ENCODE measurements around the gene SRGAP2C. TPM values are rescaled to one million over a fixed set of nuclear protein-coding genes. Genes with fewer than 3 reads are reported as not detected.
"Not testable (repeated sequence)": the region's sequence is repeated elsewhere in the genome, so short reads cannot be mapped to it uniquely, and the experiment has no call there.

Gene SRGAP2C
- total RNA-seq, 1 experiment from 2014 or later: 10.4 TPM

DNA sequence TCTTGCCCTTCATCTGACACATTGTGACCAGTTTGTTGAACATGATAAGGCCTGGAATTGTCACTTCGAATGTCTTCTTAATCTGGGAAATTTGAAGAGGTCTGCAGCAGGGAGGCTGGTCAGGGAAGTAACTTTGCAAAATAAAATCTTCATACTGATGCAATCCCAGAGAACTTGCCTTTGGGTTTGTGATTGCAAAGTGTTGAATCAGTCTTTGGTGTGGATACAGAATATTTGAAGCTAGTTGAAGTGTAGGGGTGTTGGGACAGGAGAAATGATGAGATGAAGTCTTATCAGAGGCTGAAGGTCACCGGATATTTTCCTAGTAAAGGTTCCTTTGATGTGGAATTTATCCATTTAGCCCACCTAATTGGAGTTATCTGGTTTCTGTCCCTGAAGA, 42.1 kb downstream of the SRGAP2C start:
- DNase-seq (ENCODE audit: low spot score): not testable (repeated sequence)

DNA sequence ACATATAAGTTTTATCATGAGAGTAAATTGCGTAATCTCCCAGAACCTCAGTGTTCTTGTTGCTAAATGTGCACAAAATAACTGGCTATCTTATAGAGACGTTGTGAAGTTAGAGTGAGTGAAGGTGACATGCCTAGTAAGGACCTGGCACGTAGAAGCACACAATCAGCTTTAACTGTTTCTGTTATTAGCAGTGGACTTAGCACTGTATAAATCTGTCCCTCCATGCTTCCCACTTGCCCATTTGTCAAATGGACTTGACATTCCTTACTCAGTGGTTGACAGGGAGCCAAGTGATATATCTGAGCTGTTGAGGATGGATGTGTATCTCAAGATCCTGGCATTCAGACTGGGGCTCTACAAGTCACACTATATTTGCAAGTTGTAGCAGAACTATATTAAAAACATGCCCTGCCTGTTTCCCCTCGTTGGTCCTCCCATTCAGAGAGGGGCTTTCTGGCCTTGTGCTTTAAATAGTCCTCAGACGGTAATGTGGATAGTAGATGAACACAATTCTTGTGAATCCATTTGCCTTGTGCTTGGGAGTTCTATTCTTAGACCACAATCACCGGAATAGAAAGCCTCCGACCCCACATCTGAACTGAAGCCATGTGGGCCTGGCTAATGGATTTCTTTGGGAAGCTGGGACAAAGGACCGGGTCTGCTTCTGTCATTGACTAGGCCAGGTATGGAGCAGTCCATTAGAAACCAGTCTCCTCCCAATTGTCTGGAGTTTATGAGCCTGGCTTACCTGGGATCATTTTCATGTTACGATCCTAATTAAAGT, 43.0 kb downstream of the SRGAP2C start:
- DNase-seq (ENCODE audit: low spot score): not testable (repeated sequence)

- not testable (repeated sequence) for DNase-seq (ENCODE audit: low spot score)
Observed at GRCh38 chr1:121230636-121231035, 45.9 kb downstream of the SRGAP2C start.

DNA sequence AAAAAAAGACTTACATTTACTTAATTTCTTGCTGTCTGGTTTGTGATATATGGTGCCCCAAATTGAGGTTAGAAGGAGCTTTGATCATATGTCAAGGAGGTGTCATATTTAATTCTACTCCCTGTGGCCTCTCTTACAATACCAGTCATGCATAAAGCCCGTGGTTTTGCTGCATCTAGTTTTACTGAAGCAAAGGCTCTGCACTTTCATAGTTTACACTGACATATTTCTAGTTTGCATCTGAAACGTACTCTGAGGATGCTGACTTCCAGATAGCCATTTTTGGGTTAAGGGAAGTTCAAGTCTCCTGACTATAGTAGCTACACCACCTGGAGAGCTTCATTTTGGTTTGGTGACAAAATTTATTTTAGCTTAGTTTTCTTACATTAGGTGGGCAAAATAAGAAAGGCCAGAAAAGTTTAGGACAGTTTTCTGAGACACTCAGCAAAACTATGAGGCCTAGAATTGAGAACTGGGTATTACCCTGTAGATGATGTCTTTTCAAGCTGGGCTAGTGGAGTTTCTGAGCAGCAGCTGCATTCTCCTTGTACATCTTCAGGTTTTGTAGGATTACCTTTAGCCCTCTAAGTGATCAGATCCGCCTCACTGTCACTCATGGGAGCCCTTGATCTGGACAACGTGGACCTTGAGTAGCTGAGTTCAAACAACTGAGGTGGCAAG, 47.8 kb downstream of the SRGAP2C start:
- not testable (repeated sequence) for DNase-seq (ENCODE audit: low spot score)

GRCh38 chr1:121234090-121234759, 49.5 kb downstream of the SRGAP2C start:
- DNase-seq (ENCODE audit: low spot score): not testable (repeated sequence)

GRCh38 chr1:121238384-121238783, 53.6 kb downstream of the SRGAP2C start:
- not testable (repeated sequence) for DNase-seq (ENCODE audit: low spot score)

GRCh38 chr1:121243913-121244312, 59.1 kb downstream of the SRGAP2C start:
- not testable (repeated sequence) for DNase-seq (ENCODE audit: low spot score)

DNA sequence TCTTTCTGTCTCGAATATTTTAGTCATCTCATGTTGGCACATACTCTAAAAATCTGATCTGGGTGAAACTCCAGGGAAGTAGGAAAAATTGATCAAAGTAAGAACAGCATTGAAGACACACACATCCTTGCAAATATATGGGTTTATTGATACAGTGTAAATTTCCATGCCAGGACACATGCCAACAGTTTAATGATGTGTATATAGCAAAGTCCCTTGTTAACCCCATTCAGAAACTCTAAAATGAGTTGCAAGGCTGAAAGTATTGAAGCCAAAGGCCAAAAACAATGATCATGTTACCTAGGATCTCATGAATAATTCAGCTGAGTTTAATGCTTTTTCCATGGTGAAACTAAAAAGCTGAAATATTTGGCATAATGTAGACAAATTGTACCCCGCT, 61.6 kb downstream of the SRGAP2C start:
- DNase-seq (ENCODE audit: low spot score): not testable (repeated sequence)

DNA sequence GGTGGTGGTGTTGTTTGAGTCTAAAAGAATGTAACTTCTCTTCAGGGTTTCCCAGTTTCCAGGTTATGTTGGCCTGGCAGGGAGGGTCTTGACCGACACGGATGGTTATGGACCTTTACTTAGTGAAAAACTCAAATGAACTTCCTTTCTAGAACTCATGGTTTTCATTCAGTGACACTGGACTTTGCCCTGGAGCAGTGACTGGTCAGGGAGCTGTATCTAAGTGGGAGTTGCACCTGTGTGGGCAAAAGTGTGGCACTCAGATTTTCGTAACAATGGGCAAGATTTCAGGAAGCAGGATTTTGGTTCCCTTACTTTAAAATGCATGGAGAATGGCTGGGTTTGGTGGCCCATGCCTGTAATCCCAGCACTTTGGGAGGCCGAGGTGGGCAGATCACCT, 67.9 kb downstream of the SRGAP2C start:
- not testable (repeated sequence) for DNase-seq (ENCODE audit: low spot score)

DNA sequence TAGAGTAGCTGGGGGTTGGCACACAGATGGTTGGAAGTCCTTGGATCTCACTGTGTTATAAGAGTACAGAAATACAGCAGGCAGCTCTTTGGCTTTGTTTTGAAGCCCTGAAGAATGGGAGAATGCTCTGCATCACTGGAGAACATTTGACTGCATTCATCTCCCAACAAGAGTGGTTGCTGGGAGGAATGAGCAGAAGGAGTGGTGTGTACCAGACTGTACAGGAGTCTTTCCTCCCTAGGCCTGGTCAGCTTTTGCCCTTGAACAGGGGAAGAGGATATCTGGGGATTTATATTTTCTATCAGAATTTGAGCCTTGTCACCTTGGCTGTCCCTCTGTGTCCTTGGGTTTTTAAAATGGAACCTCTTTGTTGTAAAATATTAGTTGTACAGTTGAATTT, 69.8 kb downstream of the SRGAP2C start:
- DNase-seq (ENCODE audit: low spot score): not testable (repeated sequence)

- not testable (repeated sequence) for DNase-seq (ENCODE audit: low spot score)
Observed at GRCh38 chr1:121257632-121258031, 72.9 kb downstream of the SRGAP2C start.

- DNase-seq (ENCODE audit: low spot score): not testable (repeated sequence)
Observed at GRCh38 chr1:121258134-121258533, 73.4 kb downstream of the SRGAP2C start.

GRCh38 chr1:121260205-121260604, 75.4 kb downstream of the SRGAP2C start:
- DNase-seq (ENCODE audit: low spot score): peak; percentile 1

GRCh38 chr1:121262163-121262562, 77.4 kb downstream of the SRGAP2C start:
- not testable (repeated sequence) for DNase-seq (ENCODE audit: low spot score)

DNA sequence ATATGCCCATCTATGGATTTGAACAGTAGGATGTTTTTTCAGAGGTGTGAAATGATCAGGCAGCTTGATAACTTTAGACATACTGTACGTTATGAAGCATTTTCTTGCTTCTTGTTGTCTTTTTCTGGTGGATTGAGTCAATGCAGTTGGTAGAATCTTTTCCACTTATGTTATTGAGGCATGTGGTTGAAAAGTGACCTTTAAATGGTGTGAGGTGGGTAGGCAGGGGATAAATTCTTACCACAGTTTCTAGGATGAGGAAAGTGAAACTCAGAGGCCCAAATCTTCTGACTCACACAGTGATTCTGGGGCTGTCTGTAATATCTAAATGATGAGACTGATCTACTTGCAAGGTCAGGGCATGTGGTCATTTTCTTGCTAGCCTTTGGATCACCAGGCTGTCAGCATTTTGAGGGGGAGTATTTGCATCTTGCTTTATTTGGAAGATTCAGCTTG, 79.0 kb downstream of the SRGAP2C start:
- DNase-seq (ENCODE audit: low spot score): peak; percentile 1

DNA sequence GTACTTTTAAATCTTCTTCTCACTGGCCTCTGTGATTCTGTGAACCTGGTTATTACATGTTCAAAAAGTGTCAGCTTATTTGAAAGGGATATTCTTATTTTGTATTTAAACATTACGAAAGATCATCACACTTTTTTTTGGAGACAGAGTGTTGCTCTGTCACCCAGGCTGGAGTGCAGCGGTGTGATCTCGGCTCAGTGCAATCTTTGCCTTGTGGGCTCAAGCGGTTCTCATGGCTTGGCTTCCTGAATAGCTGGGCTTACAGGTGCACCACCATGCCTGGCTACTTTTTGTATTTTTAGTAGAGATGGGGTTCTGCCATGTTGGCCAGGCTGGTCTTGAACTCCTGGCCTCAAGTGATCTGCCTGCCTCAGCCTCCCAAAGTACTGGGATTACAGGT, 82.3 kb downstream of the SRGAP2C start:
- DNase-seq (ENCODE audit: low spot score): not testable (repeated sequence)

DNA sequence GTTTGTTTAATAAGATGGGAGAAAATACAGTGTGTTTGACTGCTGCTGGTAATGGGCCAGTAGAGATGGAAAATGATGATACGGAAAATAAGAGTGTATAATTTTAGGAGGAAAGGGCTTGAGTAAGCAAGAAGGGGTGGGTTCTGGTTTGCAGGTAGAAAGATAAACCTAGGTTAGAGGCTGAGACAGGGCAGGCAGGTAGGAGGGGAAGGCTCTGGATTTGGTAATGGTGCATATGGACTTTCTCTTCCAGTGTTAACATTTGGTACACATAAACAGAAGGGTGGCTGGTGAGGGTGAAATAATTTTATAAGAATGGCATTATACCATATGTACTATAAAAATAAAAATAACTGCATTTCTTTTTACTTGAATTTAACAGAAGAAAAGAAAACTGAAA, 84.5 kb downstream of the SRGAP2C start:
- not testable (repeated sequence) for DNase-seq (ENCODE audit: low spot score)

DNA sequence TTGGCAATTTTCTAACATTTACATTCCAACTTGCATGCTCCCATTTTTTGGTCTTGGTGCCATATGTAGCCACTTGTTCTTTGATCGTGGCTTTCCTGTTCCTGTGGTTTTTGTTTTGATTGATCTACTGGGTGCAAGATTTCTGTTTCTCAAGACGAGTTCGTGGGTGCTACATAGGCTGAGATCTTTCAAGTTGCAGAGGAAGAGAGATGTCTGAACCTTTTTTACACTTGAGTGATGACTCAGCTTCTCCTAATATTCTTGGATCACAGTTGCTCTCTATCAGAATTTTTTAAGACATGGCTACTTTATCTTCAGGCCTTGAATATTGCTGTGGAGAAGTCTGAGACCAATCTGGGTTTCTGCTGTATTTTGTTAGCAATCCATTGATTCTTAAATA, 85.2 kb downstream of the SRGAP2C start:
- not testable (repeated sequence) for DNase-seq (ENCODE audit: low spot score)

DNA sequence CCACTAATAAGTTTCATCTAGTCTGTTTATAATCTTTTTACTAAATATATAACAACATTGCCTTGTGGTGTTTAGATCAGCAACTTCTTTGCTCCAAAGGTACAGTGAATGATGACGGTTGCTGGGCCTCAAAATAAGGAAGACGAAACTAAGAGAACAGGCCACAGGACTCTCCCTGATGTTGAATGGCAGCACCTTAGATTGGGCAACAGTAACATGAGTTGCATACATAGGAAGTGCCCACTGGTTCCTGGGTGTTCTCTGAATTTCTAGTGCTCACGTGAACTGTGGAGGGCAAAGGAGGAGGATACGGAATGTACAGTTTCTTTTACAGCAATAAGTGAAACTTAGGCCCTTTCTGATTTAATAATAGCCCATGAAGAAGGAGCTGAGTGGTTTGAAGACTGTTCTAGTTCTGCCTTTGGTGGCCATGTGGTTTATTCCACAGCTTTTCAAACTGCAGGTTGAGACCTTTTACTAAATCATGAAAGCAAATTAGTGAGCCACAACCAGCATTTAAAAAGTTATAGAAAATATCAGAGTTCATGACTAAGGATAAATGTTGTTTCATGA, 86.5 kb downstream of the SRGAP2C start:
- not testable (repeated sequence) for DNase-seq (ENCODE audit: low spot score)

- DNase-seq (ENCODE audit: low spot score): not testable (repeated sequence)
Observed at GRCh38 chr1:121275435-121275834, 90.7 kb downstream of the SRGAP2C start.

DNA sequence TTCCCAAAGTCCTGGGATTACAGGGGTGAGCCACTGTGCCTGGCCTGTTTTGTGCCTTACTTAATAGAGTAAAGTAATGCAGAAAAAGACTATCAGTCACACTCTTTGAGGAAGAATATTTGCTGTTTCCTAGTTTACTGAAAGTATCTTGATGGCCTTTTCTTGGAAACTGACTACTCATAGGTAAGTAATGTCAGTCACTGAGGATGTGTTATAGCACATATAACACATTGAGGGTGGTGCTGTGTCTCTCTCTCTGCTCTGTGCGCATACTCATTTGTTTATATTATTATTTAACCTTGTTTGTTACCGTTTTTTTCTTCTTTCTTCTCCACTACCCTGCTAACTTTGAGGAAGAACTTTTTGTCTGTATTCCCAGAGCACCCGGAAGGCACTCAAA, 93.4 kb downstream of the SRGAP2C start:
- DNase-seq (ENCODE audit: low spot score): not testable (repeated sequence)
